ES-I3 (cell line): Measurements from ENCODE around the gene CDC42EP3.

Experiments used
- H3K36me3 ChIP-seq: 2 replicates; pipeline ENCODE4 v1.6.1; 2013; ENCODE audit warnings: mild to moderate bottlenecking, low read length, control low read depth, moderate library complexity; ENCODE audit not compliant: insufficient read depth
- H3K4me1 ChIP-seq: 2 replicates; pipeline ENCODE4 v1.6.1; 2013; ENCODE audit warnings: mild to moderate bottlenecking, control low read depth, low read length; ENCODE audit not compliant: insufficient read depth
- H3K9ac ChIP-seq: 2 replicates; pipeline ENCODE4 v1.6.1; 2013; ENCODE audit warnings: low read depth, mild to moderate bottlenecking, low read length, moderate library complexity
- H3K9me3 ChIP-seq: 2 replicates; pipeline ENCODE4 v1.6.1; 2013; ENCODE audit warnings: mild to moderate bottlenecking, low read length, moderate library complexity; ENCODE audit not compliant: control insufficient read depth, insufficient read depth

The CDC42EP3 gene

DNA sequence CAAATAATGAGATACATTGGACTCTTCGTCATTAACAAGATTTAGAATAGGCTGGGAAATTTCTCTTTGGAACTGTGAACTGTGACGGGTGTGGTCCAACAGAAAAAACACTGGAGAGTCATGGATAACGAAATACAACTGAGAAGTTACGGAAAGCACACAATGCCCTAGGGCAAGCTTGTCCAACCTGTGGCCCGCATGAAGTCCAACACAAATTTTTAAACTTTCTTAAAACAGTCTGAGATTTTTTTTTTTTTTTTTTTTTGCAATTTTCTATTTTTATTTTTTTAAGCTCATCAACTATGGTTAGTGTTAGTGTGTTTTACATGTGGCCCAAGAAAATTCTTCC, 27.7 kb downstream of the CDC42EP3 start:
- no peaks in the 10 kb centered on the region for H3K4me1 ChIP-seq
- no peak overlapping the region for H3K9ac ChIP-seq
- H3K9me3 ChIP-seq: peaks cover 6% of the 10 kb centered on the region; the same call in 1 of the 2 replicates
- H3K36me3 ChIP-seq: peaks cover 22% of the 10 kb centered on the region

- H3K9me3 ChIP-seq: peaks cover under 1% of the 10 kb centered on the region; the same call in 1 of the 2 replicates
- no peaks in the 10 kb centered on the region for H3K4me1 ChIP-seq
- no peak overlapping the region for H3K9ac ChIP-seq
- H3K36me3 ChIP-seq: peaks cover 16% of the 10 kb centered on the region
Observed at GRCh38 chr2:37642907-37643729, 28.3 kb downstream of the CDC42EP3 start.

- Histone ChIP-seq H3K36me3 (peaks cover 7% of the 10 kb centered on the region), H3K9ac (no peak overlapping the region)
Observed at GRCh38 chr2:37641582-37642171, 29.8 kb downstream of the CDC42EP3 start.

DNA sequence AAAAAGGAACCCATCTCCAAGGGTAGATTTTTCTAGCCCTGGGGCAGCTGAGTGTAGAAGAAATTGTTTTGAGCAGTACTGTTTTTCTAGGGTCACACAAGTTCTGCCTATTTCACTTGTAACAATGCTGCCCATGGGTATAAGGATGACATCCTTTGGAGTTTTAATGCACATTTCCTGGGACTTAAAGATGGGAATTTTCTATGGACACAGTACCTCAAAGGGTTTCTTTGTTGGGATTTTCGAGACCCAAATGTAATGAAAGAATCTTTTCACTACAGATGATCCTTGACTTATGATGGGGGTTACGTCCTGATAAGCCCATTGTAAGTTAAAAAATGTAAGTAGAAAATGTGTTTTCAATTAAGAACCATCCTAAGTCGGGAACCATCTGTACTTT, 31.8 kb downstream of the CDC42EP3 start:
- no peaks in the 10 kb centered on the region for H3K9me3 ChIP-seq
- H3K9ac ChIP-seq: no peak overlapping the region
- H3K4me1 ChIP-seq: no peaks in the 10 kb centered on the region
- H3K36me3 ChIP-seq: no peaks in the 10 kb centered on the region; the same call in 1 of the 2 replicates

More at GRCh38 chr2:37641582-37642171, 29.8 kb downstream of the CDC42EP3 start:
- Histone ChIP-seq H3K4me1 (no peaks in the 10 kb centered on the region), H3K9me3 (no peaks in the 10 kb centered on the region)

- H3K36me3 ChIP-seq: no peaks in the 10 kb centered on the region; the same call in 1 of the 2 replicates
- no peak overlapping the region for H3K9ac ChIP-seq
- H3K9me3 ChIP-seq: no peaks in the 10 kb centered on the region
- H3K4me1 ChIP-seq: no peaks in the 10 kb centered on the region
Observed at GRCh38 chr2:37638973-37639372, 32.5 kb downstream of the CDC42EP3 start.

GRCh38 chr2:37637985-37638384, 33.5 kb downstream of the CDC42EP3 start:
- H3K9me3 ChIP-seq: no peaks in the 10 kb centered on the region
- H3K36me3 ChIP-seq: no peaks in the 10 kb centered on the region; the same call in 1 of the 2 replicates
- H3K4me1 ChIP-seq: no peaks in the 10 kb centered on the region
- H3K9ac ChIP-seq: no peak overlapping the region

- Histone ChIP-seq H3K36me3 (no peaks in the 10 kb centered on the region), H3K9me3 (no peaks in the 10 kb centered on the region), H3K9ac (no peak overlapping the region), H3K4me1 (no peaks in the 10 kb centered on the region)
Observed at GRCh38 chr2:37637190-37637860, 34.1 kb downstream of the CDC42EP3 start.

DNA sequence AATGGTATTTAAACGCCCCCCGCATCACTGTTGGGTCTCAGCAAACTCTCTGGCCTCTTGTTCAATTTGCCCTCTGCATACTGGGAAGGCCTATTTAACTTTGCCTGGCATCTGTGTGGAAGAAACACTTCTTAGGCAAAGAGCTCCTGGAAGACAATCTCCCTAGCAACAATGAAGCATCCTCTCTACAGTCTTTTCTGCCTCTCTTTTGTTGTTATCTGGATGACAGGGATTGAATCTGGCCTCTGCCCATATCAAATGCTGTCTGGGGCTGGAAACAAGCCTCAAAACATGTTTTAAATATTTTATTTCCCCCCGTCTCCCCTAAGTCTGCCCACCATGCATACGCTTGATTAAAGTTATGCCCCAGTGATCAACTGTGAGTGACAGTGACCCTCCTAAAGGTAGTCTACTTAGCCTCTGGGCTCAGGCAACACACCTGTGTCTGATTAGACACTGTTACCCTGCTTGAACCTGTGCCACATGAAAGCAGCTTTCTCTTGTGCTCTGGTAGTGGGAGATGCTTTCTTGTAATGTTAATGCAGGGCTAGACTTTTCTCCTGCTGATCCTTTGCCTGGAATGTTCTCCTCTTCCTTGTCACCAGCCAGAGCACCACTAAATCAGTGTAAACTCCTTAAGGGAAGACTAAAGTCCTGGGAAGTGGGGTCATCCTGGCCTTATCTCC, 34.9 kb downstream of the CDC42EP3 start:
- Histone ChIP-seq H3K9ac (no peak overlapping the region), H3K9me3 (no peaks in the 10 kb centered on the region), H3K4me1 (no peaks in the 10 kb centered on the region), H3K36me3 (no peaks in the 10 kb centered on the region)

DNA sequence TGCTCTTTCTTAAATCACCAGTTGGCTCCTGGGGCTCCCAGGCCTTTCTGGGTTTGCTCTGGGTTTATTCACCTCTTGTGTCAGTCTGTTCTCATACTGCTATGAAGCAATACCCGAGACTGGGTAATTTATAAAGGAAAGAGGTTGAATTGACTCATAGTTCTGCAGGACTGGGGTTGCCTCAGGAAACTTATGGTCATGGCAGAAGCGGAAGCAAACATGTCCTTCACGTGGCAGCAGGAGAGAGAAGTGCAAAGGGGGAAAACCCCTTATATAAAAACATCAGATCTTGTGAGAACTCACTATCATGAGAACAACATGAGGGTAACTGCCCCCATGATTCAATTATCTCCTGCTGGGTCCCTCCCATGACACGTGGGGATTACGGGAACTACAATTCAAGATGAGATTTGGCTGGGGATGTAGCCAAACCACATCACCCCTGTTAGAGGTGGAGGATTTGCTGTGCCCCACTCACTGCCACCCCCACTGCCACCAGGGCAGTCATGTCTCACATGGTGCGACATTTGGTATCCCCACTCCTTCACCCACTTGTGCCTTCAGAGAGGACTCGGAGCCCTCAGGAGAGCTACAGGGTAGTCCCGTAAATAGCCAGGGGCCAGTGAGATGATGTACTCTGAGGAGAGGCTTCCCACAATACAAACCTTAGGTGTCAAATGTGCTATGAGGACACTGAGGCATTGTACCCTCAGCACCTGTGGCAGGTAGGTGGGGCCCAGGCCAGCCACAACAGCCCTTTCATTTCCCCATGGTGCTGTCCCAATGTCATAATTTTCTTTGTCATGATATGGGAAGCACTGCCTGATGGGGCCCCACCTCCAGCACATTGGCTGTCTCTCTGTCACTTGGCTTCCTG, 35.7 kb downstream of the CDC42EP3 start:
- H3K9me3 ChIP-seq: no peaks in the 10 kb centered on the region
- no peaks in the 10 kb centered on the region for H3K4me1 ChIP-seq
- no peaks in the 10 kb centered on the region for H3K36me3 ChIP-seq
- H3K9ac ChIP-seq: no peak overlapping the region

GRCh38 chr2:37634914-37635503, 36.4 kb downstream of the CDC42EP3 start:
- Histone ChIP-seq H3K9ac (no peak overlapping the region), H3K4me1 (no peaks in the 10 kb centered on the region), H3K9me3 (no peaks in the 10 kb centered on the region), H3K36me3 (no peaks in the 10 kb centered on the region)

DNA sequence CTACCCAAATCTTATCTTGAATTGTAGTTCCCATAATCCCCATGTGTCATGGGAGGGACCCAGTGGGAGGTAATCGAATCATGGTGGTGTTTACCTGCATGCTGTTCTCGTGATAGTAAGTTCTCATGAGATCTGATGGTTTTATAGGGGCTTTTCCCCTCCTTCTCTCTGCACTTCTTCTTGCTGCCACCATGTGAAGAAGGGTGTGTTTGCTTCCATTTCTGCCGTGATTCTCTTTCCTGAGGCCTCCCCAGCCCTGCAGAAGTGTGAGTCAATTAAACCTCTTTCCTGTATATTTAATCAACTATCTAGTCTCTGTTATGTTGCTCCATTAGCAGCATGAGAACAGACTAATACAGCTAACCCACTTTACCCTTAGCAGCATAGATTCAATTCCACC, 37.6 kb downstream of the CDC42EP3 start:
- no peak overlapping the region for H3K9ac ChIP-seq
- no peaks in the 10 kb centered on the region for H3K4me1 ChIP-seq
- no peaks in the 10 kb centered on the region for H3K36me3 ChIP-seq
- no peaks in the 10 kb centered on the region for H3K9me3 ChIP-seq

DNA sequence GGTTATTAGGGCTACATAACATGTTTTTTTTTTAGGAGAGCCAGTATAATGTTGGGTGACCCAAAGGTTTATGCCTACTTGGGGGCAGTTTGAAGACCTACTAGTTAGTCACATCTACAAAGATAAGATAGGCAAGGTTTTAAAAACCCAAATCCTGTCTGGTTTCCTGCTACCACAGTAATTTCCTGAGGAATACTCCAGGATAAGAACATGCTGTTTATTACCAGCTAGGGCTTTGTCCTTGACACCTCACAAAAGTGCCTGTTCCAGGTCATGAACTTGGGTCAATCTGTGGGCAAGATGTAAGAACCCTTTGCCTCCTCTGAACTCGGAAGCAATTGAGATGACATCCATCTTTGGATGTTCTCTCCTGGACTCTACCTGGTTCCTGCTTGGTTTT, 38.2 kb downstream of the CDC42EP3 start:
- no peaks in the 10 kb centered on the region for H3K36me3 ChIP-seq
- H3K9ac ChIP-seq: no peak overlapping the region
- H3K9me3 ChIP-seq: no peaks in the 10 kb centered on the region
- H3K4me1 ChIP-seq: no peaks in the 10 kb centered on the region

DNA sequence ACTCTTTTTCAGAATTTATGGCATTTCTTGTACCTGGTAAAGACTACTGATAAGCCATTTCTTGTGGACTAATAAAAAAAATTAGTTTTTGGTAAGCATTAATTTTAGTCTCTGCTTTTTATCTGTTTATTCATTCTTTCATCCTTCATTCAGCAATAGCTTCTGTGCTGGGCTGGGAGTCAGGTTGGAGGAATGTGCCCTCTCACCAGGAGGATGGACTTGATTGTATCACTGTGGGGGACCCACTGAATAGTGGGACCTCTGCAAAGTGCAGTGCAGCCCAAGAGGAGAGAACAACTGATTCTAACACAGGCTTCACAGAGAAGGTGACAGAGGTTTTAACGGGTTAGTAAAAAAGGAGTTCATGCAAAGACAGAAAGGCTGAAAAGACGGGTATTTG, 39.1 kb downstream of the CDC42EP3 start:
- Histone ChIP-seq H3K9ac (no peak overlapping the region), H3K36me3 (no peaks in the 10 kb centered on the region), H3K4me1 (no peaks in the 10 kb centered on the region), H3K9me3 (no peaks in the 10 kb centered on the region)
